IPS-18c (cell line): ENCODE data around the gene CHADL.

Source experiments
- H3K4me3 ChIP-seq: 2 replicates; pipeline ENCODE4 v1.7.0; 2013; ENCODE audit warnings: low read depth, mild to moderate bottlenecking, low read length, moderate library complexity; ENCODE audit not compliant: insufficient read depth
- H3K9me3 ChIP-seq: one replicate; pipeline ENCODE4 v1.6.1; 2013; ENCODE audit warnings: mild to moderate bottlenecking, low read length, moderate library complexity; ENCODE audit not compliant: control insufficient read depth, insufficient read depth

The CHADL gene, protein sequence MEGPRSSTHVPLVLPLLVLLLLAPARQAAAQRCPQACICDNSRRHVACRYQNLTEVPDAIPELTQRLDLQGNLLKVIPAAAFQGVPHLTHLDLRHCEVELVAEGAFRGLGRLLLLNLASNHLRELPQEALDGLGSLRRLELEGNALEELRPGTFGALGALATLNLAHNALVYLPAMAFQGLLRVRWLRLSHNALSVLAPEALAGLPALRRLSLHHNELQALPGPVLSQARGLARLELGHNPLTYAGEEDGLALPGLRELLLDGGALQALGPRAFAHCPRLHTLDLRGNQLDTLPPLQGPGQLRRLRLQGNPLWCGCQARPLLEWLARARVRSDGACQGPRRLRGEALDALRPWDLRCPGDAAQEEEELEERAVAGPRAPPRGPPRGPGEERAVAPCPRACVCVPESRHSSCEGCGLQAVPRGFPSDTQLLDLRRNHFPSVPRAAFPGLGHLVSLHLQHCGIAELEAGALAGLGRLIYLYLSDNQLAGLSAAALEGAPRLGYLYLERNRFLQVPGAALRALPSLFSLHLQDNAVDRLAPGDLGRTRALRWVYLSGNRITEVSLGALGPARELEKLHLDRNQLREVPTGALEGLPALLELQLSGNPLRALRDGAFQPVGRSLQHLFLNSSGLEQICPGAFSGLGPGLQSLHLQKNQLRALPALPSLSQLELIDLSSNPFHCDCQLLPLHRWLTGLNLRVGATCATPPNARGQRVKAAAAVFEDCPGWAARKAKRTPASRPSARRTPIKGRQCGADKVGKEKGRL

DNA sequence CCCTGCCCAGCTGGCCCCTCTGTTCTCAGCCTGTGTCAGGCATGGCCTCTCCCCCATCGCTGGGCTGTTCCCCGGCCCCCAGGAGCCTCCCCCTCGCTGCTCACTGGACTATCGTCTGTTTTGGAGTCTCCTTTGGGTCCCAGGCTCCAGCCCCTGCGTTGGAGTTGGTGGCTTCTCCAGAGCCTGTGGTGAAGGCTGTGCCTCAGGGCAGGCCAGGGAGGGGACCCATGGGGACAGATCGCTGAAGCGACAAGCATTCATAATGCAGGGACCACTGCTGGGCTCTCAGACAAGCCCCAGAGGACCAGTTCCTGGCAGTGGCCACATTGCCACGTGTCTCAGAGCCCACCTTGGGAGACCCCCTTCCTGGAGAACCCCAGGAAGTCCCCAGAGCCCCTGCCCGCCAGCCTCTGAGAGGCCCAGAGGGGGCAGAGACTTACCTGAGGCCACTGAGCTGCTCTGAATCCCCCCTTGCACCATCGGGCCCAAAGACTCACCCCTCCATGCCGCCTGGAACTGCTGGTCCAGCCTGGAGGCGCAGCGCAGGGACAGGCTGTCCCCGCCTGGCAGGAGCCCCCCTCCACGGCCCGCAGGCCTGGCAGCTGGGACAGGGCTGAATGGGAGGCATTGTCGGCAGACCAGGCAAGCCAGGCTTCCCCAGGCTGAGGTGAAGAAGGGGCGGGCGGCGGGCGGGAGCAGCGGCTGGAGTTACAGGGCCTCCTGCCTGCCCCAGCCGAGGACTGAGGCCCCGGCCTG lies at the start of gene CHADL:
Gene CHADL (minus strand): TSS at position 555 of the 756 bp plus-strand sequence. CDS start 50 bp downstream, at position 505.
- Histone ChIP-seq H3K4me3 (no peak within 1 kb of the TSS), H3K9me3 (no peaks in the 10 kb centered on the region)

DNA sequence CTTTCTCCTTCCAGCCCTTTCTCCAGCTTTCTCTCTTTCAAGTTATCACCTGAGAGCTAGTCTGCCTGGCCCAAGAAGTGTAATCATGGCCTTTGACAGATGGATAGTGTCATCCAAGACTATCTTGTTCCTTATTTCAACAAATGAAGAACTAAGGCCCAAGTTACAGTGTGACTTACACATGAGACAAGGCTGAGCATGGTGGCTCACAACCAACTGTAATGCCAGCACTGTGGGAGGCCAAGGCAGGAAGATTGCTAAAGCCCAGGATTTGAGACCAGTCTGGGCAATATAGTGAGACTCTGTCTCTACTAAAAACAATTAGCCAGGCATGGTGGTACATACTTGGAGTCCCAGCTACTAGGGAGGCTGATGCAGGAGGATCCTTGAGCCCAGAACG lies 48.9 kb upstream of the CHADL start:
- H3K9me3 ChIP-seq, result peaks cover 5% of the 10 kb centered on the region
- no peak overlapping the region for H3K4me3 ChIP-seq

DNA sequence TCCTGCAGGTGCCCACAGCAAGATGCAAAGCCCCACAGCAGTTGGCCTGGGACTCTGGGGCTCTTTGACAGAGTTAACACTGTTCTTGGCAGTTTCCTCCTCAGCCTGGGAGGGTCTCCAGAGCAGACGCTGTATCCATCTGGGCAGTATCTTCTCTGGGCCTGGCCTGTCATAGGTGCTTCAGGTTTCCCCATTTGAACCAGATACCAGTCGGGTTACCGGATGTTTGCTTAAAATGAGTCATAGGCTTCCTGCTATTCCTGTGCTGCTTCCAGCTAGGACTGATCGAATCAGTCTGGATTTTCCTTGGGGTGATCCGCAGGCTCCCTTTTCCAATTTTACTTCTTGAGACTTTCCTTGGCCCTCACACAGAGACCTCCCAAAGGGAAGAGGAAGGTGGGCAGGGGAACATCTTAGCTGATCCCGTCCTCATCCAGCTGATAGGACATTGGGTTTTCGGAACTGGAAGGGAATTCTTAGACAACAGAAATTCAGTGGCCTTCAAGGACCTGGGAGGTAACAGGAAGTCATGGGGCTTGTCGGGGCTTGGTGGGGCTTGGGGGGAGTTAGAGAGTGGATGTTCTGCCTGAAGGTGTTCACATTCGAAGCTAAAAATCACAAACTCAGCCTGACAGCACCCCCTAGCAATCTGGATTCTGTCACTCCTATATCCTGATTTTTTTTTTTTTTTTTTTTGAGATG lies 47.7 kb upstream of the CHADL start:
- H3K9me3 ChIP-seq, result peaks cover 3% of the 10 kb centered on the region
- H3K4me3 ChIP-seq, result no peak overlapping the region; the same call in 1 of the 2 replicates

DNA sequence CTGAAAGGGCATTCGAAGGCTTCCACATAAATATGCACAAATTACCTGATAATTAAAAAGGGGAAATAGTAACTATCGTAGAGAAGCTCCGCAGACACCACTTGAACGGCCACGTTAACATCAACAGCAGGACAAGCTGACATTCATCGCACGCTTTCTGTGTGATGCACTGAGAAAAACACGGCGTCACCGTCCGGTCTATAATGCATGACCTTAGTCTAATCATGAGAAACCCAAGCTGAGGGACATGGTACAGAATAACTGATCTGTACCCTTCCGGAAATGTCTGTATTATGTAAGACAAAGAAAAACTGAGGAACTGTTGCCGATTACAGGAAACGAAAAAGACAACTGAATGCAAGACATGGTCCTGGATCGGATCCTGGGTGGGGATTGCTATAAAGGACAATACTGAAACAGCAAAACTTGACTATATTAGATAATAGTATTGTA lies 45.9 kb upstream of the CHADL start:
- H3K4me3 ChIP-seq, result peak overlapping the region; percentile 47; the same call in 1 of the 2 replicates

DNA sequence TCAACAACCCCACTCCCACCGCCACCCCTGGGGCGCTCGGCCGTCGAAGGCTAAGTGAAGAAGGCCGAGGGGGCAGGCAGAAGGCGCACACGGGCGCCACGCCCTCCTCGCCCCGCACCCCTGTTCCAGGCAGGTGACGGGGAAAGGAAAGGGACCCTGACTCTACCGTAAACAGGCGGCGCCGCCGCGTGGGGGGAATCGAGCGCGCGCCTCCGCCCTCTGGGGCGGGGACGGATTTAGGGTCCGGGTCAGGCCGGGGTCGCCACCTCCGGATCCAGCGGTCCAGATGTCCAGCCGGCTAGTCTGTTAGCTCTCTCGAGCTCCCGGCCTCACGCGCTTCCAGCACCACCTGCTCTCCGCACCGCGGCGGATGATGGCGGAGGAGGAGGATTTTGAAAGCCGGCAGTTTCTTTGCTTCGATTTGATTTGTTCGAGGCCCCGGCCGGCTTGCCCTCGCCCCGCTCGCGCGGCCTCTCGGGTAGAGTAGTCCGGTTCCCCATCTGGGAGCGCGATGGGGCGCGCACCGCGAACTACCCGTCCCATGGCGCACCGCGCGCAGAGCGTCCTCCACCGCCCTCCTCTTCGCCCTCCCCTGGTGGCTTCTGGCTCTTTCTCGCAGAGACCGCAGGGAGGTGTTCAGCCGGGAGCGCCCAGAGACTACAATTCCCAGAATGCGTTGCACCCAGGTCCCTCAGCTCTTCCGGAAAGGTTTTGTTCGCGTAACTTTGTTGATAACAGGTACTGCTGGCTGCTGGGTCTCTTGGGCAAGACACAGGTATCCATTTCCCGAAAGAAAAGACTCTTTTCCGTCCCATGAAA lies 45.3 kb upstream of the CHADL start, which contains the start of gene RANGAP1:
Gene RANGAP1 (minus strand): TSS at position 368 of the 819 bp plus-strand sequence. CDS start 5,143 bp downstream, outside the sequence.
- H3K4me3 ChIP-seq, result peak within 1 kb of the TSS; percentile 84
- peaks cover under 1% of the 10 kb centered on the region for H3K9me3 ChIP-seq

More for the DNA sequence above, 45.9 kb upstream of the CHADL start:
- peaks cover 3% of the 10 kb centered on the region for H3K9me3 ChIP-seq

DNA sequence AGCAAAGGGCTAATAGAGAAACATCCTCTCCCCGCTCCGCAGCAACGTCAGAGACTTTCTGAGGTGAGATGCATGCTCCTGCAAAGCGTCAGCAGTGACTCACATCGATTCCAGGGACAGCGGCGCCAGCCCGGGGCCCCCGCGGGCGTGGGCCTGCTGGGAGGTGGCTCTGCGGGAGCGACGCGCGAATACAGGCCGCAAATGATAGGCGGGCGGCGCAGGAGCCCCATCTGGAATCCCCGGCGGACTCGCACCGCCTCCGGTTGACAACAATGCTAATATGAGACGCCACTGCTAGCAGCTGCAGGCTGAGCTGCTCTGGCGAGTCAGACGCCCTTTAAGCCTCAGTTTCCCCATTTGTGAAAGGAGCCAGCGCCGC lies 44.7 kb upstream of the CHADL start:
- H3K9me3 ChIP-seq, result no peaks in the 10 kb centered on the region
- peak overlapping the region; percentile 84 for H3K4me3 ChIP-seq

DNA sequence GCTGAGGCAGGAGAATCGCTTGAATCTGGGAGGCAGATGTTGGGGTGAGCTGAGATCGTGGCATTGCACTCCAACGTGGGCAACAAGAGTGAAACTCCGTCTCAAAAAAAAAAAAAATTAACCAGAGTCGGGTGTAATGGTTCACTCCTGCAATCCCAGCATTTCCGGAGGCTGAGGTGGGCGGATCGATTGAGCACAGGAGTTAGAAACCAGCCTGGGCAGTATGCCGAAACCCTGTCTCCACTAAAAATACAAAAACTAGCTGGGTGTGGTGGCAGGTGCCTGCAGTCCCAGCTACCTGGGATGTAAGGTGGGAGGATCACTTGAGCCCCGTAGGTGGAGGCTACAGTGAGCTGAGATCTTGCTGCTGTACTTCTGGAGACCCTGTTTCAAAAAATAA lies 43.7 kb upstream of the CHADL start:
- no peak overlapping the region for H3K4me3 ChIP-seq

DNA sequence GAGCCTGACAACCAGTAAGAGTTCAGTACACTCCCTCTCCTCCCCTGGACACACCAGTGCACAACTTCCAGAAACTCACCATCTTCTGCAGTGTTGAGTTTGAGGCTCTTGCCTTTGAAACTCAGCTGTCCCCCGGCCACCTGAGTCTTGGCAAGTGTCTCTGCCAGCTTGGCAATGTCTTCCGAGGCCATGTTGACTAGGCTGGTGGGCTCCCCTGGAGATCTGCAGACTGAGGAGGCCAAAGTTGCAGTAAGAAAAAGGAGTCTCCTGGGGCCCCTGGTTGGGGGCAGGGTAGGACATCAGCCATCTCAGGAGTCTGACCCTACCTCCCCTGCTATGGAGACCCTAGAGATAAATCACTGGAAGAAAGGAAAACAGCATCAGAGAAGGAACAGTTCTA lies 40.1 kb upstream of the CHADL start:
- Histone ChIP-seq H3K9me3 (no peaks in the 10 kb centered on the region), H3K4me3 (no peak overlapping the region)

More for the DNA sequence above, 43.7 kb upstream of the CHADL start:
- H3K9me3 ChIP-seq, result no peaks in the 10 kb centered on the region

DNA sequence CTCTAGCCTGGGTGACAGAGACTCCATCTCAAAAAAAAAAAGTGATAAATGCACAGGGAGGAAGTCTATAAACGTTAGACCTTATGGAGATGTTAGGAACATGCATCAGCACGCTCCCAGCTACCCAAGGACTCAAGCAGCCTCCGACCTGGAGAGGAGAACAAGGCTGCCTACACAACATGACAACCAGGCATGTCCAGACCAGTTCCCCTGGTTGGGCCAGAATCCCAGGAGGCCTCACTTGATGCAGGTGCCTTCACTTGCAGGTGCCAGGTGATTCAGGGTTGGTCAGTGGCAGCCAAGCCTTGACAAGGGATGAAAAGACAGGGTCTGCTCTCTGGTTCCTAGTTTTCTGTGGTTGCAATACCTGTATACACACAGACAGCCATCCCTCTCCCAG lies 39.3 kb upstream of the CHADL start:
- H3K9me3 ChIP-seq, result no peaks in the 10 kb centered on the region
- H3K4me3 ChIP-seq, result no peak overlapping the region; the same call in 1 of the 2 replicates

DNA sequence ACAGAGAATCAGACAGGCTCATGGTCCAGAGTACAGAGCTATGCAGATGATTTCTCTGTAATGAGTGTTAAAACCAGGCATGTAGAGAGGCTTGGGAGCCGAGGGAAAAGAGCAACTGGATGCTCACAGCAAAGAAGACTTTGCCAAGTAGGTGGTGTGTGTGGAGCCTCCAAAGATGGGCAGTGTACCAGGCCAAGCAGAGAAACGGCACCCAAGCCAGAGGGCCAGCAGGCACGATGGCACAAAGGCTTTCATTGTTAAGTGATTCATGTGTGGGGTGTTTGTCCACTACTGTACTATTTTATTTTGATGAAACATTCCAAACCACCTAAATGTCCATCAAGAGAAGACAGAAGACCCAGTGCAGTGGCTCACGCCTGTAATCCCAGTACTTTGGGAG lies 34.1 kb upstream of the CHADL start:
- H3K9me3 ChIP-seq, result no peaks in the 10 kb centered on the region

DNA sequence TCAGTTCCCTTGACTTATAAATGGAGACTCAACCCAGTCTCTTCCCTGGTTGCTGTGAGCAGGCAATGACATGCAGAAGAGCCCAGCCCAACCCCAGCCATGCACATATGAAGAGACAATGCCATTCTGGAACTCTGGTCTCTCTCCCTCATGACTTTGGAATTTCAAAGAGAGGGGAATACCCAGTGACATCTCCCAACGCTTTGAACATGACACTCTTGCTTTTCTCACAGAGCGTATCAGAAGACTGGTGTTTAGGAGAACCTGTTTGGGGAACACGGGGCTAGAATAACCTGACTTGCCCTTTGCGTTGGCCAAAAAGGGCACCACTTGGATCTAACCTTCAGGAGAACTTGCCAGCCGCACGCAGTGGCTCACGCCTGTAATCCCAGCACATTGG lies 32.4 kb upstream of the CHADL start:
- no peaks in the 10 kb centered on the region for H3K9me3 ChIP-seq
- no peak overlapping the region for H3K4me3 ChIP-seq

More for the DNA sequence above, 34.1 kb upstream of the CHADL start:
- H3K4me3 ChIP-seq, result no peak overlapping the region

DNA sequence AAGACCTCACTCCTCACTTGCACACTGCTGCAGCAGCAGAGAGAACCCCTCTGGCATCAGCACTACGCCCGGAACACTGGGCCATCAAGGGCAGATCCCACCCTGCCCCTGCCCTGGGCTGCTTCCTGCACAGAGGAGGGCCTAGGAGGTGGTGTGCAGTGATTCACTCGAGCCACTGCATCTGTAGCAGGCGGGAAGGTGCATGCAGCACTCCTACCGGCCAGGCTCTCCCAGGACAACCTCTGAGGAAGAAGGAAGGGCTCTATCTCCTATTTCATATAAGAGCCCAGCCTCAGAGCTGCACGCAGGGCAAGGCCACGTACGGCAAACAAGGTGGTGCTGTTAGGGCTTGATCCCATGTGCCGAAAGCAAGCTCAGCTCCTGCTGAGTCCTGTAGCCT lies 31.1 kb upstream of the CHADL start:
- Histone ChIP-seq H3K4me3 (no peak overlapping the region), H3K9me3 (no peaks in the 10 kb centered on the region)

DNA sequence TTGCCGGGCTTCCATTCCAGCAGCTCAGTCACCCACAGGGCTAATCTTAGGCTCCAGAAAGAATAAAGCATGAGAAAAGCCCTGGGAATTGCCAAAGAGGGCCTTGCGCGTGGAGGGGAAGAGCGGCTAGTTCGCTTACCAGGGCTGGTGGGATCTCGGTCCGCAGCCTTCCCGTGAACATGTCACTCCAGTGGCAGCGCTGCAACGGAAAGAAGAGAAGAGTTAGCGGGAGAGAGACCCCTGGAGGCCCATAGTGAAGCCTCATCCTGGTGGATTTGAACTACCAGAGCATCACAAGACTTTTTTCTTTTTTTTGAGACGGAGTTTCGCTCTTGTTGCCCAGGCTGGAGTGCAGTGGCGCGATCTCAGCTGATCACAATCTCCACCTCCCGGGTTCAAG lies 27.2 kb upstream of the CHADL start:
- Histone ChIP-seq H3K9me3 (no peaks in the 10 kb centered on the region), H3K4me3 (no peak overlapping the region)

DNA sequence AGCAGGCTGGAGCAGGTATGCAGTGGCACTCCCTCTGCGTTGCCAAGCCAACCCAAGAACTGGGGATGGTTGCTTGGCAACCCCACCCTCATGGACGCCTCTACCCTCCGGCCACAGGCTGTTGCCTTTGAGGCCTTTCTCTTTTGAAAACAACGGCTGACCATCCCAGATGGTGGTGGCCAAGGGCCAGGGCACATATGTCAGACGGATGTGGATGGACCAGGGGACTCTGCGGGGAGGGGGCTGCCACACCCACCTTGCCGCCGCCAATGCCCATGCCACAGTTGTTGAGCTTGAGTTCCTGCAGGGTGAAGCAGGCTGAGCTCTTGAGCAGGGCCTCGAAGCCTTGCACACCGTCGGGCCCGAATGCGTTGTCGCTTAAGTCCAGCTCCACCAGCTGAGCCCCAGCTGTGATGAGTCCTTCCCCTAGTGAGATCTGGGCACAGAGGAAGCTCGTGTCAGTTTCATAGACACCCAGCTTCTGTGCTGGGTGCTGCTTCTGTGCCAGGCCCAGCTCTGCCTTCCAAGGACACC lies 23.7 kb upstream of the CHADL start:
- Histone ChIP-seq H3K4me3 (no peak overlapping the region), H3K9me3 (no peaks in the 10 kb centered on the region)

DNA sequence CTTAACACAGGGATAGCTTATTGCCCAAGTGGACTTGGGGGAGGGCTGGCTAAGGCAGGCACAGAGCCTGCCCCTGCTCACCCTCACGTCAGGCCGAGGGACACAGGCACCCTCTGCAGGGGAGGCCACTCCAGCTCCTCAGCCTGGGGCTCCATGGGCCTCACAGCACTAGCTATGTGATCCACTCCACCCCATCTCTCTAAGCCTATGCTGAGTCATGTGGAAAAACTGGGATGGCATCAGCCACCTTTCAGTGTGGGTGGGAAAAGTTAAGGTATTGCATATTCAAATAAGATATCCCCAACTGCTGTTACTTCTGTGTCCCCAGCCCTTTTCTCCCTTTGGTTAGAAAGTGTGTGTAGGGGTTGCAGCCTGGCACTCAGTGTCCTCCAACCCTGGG lies 23.0 kb upstream of the CHADL start:
- no peaks in the 10 kb centered on the region for H3K9me3 ChIP-seq
- H3K4me3 ChIP-seq, result no peak overlapping the region

DNA sequence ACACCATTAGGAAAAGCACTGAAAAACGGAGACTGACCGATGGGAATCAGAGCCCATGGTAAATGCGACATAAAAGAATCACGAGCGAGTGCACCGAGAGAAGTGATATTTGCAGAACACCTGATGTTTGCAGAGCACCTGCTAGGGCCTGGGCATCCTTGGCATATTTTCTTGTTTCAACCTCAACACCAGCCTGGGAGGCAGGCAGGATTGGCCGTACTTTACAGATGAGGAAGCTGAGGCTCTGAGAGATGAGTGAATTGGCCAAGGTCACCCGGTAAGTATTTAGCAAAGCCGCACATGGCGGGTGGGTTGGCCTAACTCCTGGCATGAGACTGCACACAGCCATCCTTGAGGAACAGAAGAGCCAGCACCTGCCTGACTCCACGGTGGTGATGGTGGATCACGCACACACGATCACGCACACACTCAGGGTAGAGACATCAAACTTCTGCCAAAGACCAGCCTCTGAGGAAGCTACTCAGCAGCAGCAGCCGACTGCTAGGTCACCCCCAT lies 21.6 kb upstream of the CHADL start:
- H3K4me3 ChIP-seq, result no peak overlapping the region
- no peaks in the 10 kb centered on the region for H3K9me3 ChIP-seq
